Lower lobe of right lung (tissue), 2 donors: ENCODE measurements around the gene LRRN4CL. TPM values are rescaled to one million over a fixed set of nuclear protein-coding genes. Genes with fewer than 3 reads are reported as not detected.
"Not testable (repeated sequence)": the region's sequence is repeated elsewhere in the genome, so short reads cannot be mapped to it uniquely, and the experiment has no call there.

Source experiments
- ATAC-seq, 2 donors: fragments of 200-7000 bp; cut with Tn5 transposase; one replicate each; pipeline ENCODE4 v1.9.1; 2020 to 2022; ENCODE audit warnings: mild to moderate bottlenecking in 2 of 2, moderate library complexity in 2 of 2
- DNase-seq: peaks from one replicate; pipeline ENCODE4 v3.0.0-alpha.2; 2020
- H3K27ac ChIP-seq: fragments of 200-600 bp; one replicate; pipeline ENCODE4 v1.8.0; 2022
- H3K27me3 ChIP-seq: fragments of 200-600 bp; one replicate; pipeline ENCODE4 v1.8.0; 2022; ENCODE audit warnings: low read depth
- H3K36me3 ChIP-seq: fragments of 200-600 bp; one replicate; pipeline ENCODE4 v1.8.0; 2022; ENCODE audit warnings: mild to moderate bottlenecking
- H3K4me1 ChIP-seq: fragments of 200-600 bp; one replicate; pipeline ENCODE4 v1.8.0; 2022
- H3K4me3 ChIP-seq: fragments of 200-600 bp; one replicate; pipeline ENCODE4 v1.8.0; 2022; ENCODE audit warnings: mild to moderate bottlenecking
- H3K9me3 ChIP-seq: fragments of 200-600 bp; one replicate; pipeline ENCODE4 v1.8.0; 2022
- CTCF ChIP-seq: fragments of 200-600 bp; IDR thresholded peaks from one replicate; pipeline ENCODE4 v1.8.0; 2022; ENCODE audit warnings: antibody characterized with exemption, mild to moderate bottlenecking
- intact Hi-C: fragments of 100-400 bp; cut with DNase I; formaldehyde crosslinking; loops from one replicate; pipeline ENCODE4 v1.11.0; 2022
- total RNA-seq: library from RNA; stranded (reverse); fragmentation: NEBNext Ultra II Directional; extraction: Animal tissue kit (Norgen Biotek cat#: 25700); gene quantifications from one replicate; pipeline ENCODE4 v1.2.1, GENCODE V29; 2021
- donor health status: DM: no; HTN: yes; CAD: no; lungs with severe emphysema.

Gene LRRN4CL
- total RNA-seq, 1 donor from 2014 or later = 3.4 TPM

GRCh38 chr11:62652161-62653006 is 36.9 kb downstream of the LRRN4CL start:
- TF ChIP-seq CTCF = no peak
- Histone ChIP-seq H3K4me3 (peak overlapping the region; percentile 80), H3K27ac (peak overlapping the region; percentile 91), H3K27me3 (no peaks in the 10 kb centered on the region), H3K36me3 (peaks cover 22% of the 10 kb centered on the region), H3K4me1 (peaks cover 23% of the 10 kb centered on the region), H3K9me3 (no peaks in the 10 kb centered on the region)
- no peak for DNase-seq
- intact Hi-C loops = no loop called here
- no peak for ATAC-seq

- Histone ChIP-seq H3K36me3 (peaks cover 22% of the 10 kb centered on the region), H3K4me1 (peaks cover 35% of the 10 kb centered on the region)
- H3K27ac ChIP-seq, ATAC-seq, DNase-seq, intact Hi-C loops, H3K9me3 ChIP-seq, H3K4me3 ChIP-seq, H3K27me3 ChIP-seq: not testable (repeated sequence)
These were observed 39.0 kb downstream of the LRRN4CL start for GRCh38 chr11:62650283-62650682.

- no peak for TF ChIP-seq CTCF
- peaks cover 26% of the 10 kb centered on the region for H3K36me3 ChIP-seq
- H3K9me3 ChIP-seq = no peaks in the 10 kb centered on the region
- no peak overlapping the region for H3K4me3 ChIP-seq
- no peaks in the 10 kb centered on the region for H3K27me3 ChIP-seq
- H3K4me1 ChIP-seq = peaks cover 43% of the 10 kb centered on the region
- H3K27ac ChIP-seq = no peak overlapping the region
- DNase-seq = no peak
- no peak for ATAC-seq
- intact Hi-C loops = no loop called here
These were observed 39.8 kb downstream of the LRRN4CL start for GRCh38 chr11:62649486-62649885.

GRCh38 chr11:62648967-62649364 is 40.4 kb downstream of the LRRN4CL start:
- ATAC-seq (no peak), DNase-seq (no peak)
- Histone ChIP-seq H3K27ac (no peak overlapping the region), H3K4me3 (no peak overlapping the region), H3K27me3 (no peaks in the 10 kb centered on the region), H3K36me3 (peaks cover 31% of the 10 kb centered on the region), H3K9me3 (no peaks in the 10 kb centered on the region), H3K4me1 (peaks cover 44% of the 10 kb centered on the region)
- no peak for TF ChIP-seq CTCF
- intact Hi-C loops = no loop called here

- intact Hi-C loops = no loop called here
These were observed 41.0 kb downstream of the LRRN4CL start for GRCh38 chr11:62648185-62648966.

More at GRCh38 chr11:62648185-62648966, 41.0 kb downstream of the LRRN4CL start:
- H3K27me3 ChIP-seq = no peaks in the 10 kb centered on the region
- H3K27ac ChIP-seq = no peak overlapping the region
- H3K4me1 ChIP-seq = peaks cover 44% of the 10 kb centered on the region
- peaks cover 37% of the 10 kb centered on the region for H3K36me3 ChIP-seq
- no peaks in the 10 kb centered on the region for H3K9me3 ChIP-seq
- no peak for DNase-seq
- ATAC-seq = no peak
- no peak for TF ChIP-seq CTCF
- H3K4me3 ChIP-seq = no peak overlapping the region
